ENCODE measurements around the gene KANTR.
A peak's percentile ranks its signal among the peaks of the same experiment; 100 is the strongest.

The KANTR gene

DNA sequence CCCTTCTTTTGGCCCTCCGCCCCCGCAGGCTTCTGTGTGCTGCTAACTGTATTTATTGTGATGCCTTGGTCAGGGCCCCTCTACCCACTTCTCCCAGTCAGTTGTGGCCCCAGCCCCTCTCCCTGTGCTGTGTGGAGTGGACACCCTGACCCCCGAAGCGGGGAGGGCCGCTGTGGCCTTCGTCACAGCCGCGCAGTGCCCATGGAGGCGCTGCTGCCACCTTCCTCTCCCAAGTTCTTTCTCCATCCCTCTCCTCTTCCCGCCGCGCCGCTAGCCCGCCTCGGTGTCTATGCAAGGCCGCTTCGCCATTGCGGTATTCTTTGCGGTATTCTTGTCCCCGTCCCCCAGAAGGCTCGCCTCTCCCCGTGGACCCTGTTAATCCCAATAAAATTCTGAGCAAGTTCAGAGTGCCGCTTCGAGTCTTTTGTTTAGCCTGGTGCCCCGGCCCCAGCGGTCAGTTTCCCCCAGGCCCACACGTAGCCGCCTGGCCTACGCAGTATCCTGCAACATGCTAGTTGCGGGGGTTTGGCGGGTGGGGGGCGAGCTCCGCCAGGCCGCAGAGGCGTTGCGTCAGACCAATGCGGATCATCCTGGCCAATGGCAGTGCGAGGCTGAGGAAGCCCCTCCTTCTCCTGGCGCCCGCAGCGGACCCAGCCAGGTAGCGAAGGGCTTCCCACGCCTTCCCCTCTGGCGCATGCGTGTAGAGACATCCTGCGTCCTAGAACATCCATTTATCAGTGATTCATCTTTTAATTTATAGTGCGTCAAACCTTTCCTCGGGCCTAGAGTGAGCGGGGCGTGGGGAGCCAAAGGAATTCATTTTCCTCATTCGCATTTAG lies 5.6 kb upstream of the KANTR start:
- TF ChIP-seq POLR2A (IDR thresholded peaks at IDR 0.05; ENCODE audit: low read depth, low read length) (no peak; the same call in none of the 2 replicates), TAF1 (IDR thresholded peaks at IDR 0.05; ENCODE audit: low read depth, low read length) (no peak), PAX5 (IDR thresholded peaks at IDR 0.05; ENCODE audit: insufficient read depth, low read length, severe bottlenecking) (no peak), SPI1 (IDR thresholded peaks at IDR 0.05; ENCODE audit: low read depth, low read length) (no peak), POU2F2 (IDR thresholded peaks at IDR 0.05; ENCODE audit: low read depth, low read length) (no peak), POLR2AphosphoS5 (IDR thresholded peaks at IDR 0.05; ENCODE audit: low read depth, low read length) (no peak)
- FAIRE-seq, result peak; percentile 84
- no peak for DNase-seq (ENCODE audit: insufficient read length, low spot score)

DNA sequence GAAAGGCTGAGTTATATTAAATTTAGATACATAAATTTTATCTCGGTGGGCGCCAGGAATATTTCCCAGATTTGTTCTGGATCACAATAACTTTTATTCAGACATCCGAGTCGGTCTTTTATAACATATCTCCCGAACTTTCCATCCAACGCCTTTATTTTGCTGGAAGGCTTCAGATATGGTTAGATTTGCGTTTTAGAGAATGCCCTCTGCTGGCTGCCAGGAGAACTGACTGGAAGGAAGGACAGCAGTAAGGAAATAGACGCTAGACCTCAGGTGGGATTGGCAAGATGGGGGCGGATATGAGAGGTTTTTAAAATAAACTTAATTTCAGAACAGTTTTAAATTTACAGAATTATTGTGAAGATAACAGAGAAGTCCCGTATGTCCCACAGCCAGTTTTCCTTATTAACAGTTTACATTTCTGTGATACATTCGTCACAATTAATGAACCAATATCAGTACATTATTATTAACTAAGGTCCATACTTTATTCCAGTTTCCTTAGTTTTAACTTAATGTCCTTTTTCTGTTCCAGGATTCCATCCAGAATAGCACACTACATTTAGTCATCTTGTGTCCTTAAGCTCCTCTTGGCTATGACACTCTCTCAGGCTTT lies 4.6 kb upstream of the KANTR start:
- no peak for TF ChIP-seq TAF1 (IDR thresholded peaks at IDR 0.05; ENCODE audit: low read depth, low read length)
- TF ChIP-seq PAX5 (IDR thresholded peaks at IDR 0.05; ENCODE audit: insufficient read depth, low read length, severe bottlenecking), result no peak
- no peak for TF ChIP-seq POLR2AphosphoS5 (IDR thresholded peaks at IDR 0.05; ENCODE audit: low read depth, low read length)
- TF ChIP-seq POLR2A (IDR thresholded peaks at IDR 0.05; ENCODE audit: low read depth, low read length), result no peak
- no peak for TF ChIP-seq POU2F2 (IDR thresholded peaks at IDR 0.05; ENCODE audit: low read depth, low read length)
- no peak for TF ChIP-seq SPI1 (IDR thresholded peaks at IDR 0.05; ENCODE audit: low read depth, low read length)
- peak; percentile 87 for FAIRE-seq
- DNase-seq (ENCODE audit: insufficient read length, low spot score), result no peak

DNA sequence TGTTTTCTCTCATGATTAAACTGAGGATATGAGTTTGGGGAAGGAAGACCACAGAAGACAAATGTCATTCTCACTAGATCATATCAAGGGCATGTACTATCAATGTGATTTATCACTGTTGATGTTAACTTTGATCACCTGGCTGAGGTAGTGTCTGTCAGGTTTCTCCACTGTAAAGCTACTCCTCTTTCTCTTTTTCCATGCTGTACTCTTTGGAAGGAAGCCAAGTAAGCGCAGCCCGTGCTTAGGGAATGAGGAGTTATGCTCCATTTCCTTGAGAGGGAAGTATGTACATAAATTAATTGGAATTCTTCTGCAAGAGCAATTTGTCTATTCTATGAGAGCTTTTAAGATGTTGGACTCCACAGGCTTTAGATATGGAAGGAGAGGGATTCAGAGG lies 4.0 kb upstream of the KANTR start:
- FAIRE-seq, result peak; percentile 73
- DNase-seq (ENCODE audit: insufficient read length, low spot score), result no peak
- TF ChIP-seq SPI1 (IDR thresholded peaks at IDR 0.05; ENCODE audit: low read depth, low read length) (no peak), TAF1 (IDR thresholded peaks at IDR 0.05; ENCODE audit: low read depth, low read length) (no peak), POU2F2 (IDR thresholded peaks at IDR 0.05; ENCODE audit: low read depth, low read length) (no peak), PAX5 (IDR thresholded peaks at IDR 0.05; ENCODE audit: insufficient read depth, low read length, severe bottlenecking) (no peak), POLR2AphosphoS5 (IDR thresholded peaks at IDR 0.05; ENCODE audit: low read depth, low read length) (no peak), POLR2A (IDR thresholded peaks at IDR 0.05; ENCODE audit: low read depth, low read length) (no peak)

DNA sequence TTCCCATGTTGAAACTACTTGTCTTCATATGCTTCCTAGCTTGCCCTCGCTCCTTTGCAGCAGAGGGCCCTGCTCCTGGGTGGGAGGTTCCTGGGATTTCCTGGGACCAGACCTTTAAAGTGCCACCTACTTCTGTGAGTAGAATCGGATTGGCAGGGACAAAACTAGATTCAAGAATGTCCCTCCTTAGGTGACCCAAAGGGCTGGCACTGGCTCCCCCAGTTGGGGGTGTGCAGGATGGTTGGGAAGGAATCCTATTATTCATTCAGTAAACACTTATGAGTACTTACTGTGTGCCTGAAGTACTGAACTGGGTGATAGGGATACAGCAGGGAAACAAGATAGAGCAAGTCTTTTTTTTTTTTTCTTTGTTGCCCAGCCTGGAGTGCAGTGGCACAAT lies 2.6 kb upstream of the KANTR start:
- FAIRE-seq, result no peak
- TF ChIP-seq POLR2A (IDR thresholded peaks at IDR 0.05; ENCODE audit: low read depth, low read length) (no peak), PAX5 (IDR thresholded peaks at IDR 0.05; ENCODE audit: insufficient read depth, low read length, severe bottlenecking) (no peak), SPI1 (IDR thresholded peaks at IDR 0.05; ENCODE audit: low read depth, low read length) (no peak), TAF1 (IDR thresholded peaks at IDR 0.05; ENCODE audit: low read depth, low read length) (no peak), POU2F2 (IDR thresholded peaks at IDR 0.05; ENCODE audit: low read depth, low read length) (no peak), POLR2AphosphoS5 (IDR thresholded peaks at IDR 0.05; ENCODE audit: low read depth, low read length) (no peak)
- no peak for DNase-seq (ENCODE audit: insufficient read length, low spot score)

DNA sequence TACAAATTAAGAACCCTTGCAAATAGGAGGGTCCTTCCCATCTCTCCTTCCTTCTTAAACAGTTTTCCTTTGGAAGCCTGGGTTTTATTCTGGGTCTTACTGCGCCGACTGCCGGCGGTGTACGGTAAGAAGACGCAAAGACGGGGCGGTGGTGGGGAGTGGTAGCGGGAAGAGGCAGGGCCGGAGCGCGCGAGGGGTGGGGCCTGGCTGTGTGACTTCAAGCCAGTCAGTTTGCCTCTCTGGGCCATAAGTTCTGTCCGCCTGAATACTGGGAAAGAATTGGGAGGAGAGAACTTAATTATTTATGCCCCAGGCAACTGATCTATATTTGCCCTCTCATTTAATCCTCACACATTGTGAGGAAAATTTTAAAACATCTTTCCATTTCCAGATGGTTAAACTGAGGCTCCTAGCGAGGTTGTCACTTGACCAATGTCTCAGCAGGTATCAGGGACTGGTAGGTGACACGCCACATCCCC lies 726 bp upstream of the KANTR start:
- FAIRE-seq, result peak; percentile 98

DNA sequence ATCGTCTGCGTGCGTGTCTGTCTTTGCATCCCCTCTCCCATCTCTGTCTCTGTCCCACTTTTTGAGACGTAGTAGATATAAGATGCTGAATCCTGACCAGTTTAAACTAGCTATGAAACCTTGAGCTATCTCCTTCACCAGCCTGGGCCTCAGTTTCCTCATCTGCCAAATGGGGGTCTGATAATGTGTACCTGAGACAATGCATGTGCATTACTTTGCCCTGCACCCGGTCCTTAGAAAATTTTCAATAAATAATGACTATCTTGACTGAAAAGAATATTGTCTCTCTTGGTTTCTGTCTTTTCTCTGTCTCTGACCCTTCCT lies 602 bp downstream of the KANTR start:
- DNase-seq (ENCODE audit: insufficient read length, low spot score), result no peak
- TF ChIP-seq POU2F2 (IDR thresholded peaks at IDR 0.05; ENCODE audit: low read depth, low read length), result no peak
- TF ChIP-seq SPI1 (IDR thresholded peaks at IDR 0.05; ENCODE audit: low read depth, low read length), result no peak
- no peak for TF ChIP-seq POLR2A (IDR thresholded peaks at IDR 0.05; ENCODE audit: low read depth, low read length)
- TF ChIP-seq PAX5 (IDR thresholded peaks at IDR 0.05; ENCODE audit: insufficient read depth, low read length, severe bottlenecking), result no peak
- no peak for TF ChIP-seq POLR2AphosphoS5 (IDR thresholded peaks at IDR 0.05; ENCODE audit: low read depth, low read length)
- TF ChIP-seq TAF1 (IDR thresholded peaks at IDR 0.05; ENCODE audit: low read depth, low read length), result no peak
- no peak for FAIRE-seq

More for the DNA sequence above, 726 bp upstream of the KANTR start:
- TF ChIP-seq POLR2A (IDR thresholded peaks at IDR 0.05; ENCODE audit: low read depth, low read length) (no peak), POLR2AphosphoS5 (IDR thresholded peaks at IDR 0.05; ENCODE audit: low read depth, low read length) (no peak), SPI1 (IDR thresholded peaks at IDR 0.05; ENCODE audit: low read depth, low read length) (no peak), POU2F2 (IDR thresholded peaks at IDR 0.05; ENCODE audit: low read depth, low read length) (no peak), PAX5 (IDR thresholded peaks at IDR 0.05; ENCODE audit: insufficient read depth, low read length, severe bottlenecking) (no peak), TAF1 (IDR thresholded peaks at IDR 0.05; ENCODE audit: low read depth, low read length) (no peak)
- peak; percentile 43 for DNase-seq (ENCODE audit: insufficient read length, low spot score)

DNA sequence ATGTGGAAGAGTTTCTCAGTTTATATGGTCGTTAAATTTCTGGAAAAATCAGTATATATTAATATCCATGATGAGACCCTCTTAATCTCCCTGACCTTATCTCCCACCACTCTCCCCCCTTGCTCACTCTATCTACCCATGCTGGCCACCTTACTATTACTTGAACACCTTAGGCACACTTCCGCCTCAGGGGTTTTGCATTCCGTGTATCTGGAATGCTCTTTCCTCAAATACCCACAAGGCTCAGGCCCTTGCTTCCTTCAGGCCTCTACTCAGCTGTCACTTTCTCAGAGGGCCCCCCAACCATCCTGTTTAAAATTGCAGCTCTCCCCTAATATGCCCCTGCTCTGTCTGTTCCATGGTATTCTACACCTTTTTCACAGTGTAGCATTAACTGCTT lies 1.9 kb downstream of the KANTR start:
- DNase-seq (ENCODE audit: insufficient read length, low spot score), result no peak
- TF ChIP-seq SPI1 (IDR thresholded peaks at IDR 0.05; ENCODE audit: low read depth, low read length), result no peak
- TF ChIP-seq POU2F2 (IDR thresholded peaks at IDR 0.05; ENCODE audit: low read depth, low read length), result no peak
- no peak for TF ChIP-seq PAX5 (IDR thresholded peaks at IDR 0.05; ENCODE audit: insufficient read depth, low read length, severe bottlenecking)
- TF ChIP-seq POLR2A (IDR thresholded peaks at IDR 0.05; ENCODE audit: low read depth, low read length), result no peak
- no peak for TF ChIP-seq POLR2AphosphoS5 (IDR thresholded peaks at IDR 0.05; ENCODE audit: low read depth, low read length)
- no peak for TF ChIP-seq TAF1 (IDR thresholded peaks at IDR 0.05; ENCODE audit: low read depth, low read length)

DNA sequence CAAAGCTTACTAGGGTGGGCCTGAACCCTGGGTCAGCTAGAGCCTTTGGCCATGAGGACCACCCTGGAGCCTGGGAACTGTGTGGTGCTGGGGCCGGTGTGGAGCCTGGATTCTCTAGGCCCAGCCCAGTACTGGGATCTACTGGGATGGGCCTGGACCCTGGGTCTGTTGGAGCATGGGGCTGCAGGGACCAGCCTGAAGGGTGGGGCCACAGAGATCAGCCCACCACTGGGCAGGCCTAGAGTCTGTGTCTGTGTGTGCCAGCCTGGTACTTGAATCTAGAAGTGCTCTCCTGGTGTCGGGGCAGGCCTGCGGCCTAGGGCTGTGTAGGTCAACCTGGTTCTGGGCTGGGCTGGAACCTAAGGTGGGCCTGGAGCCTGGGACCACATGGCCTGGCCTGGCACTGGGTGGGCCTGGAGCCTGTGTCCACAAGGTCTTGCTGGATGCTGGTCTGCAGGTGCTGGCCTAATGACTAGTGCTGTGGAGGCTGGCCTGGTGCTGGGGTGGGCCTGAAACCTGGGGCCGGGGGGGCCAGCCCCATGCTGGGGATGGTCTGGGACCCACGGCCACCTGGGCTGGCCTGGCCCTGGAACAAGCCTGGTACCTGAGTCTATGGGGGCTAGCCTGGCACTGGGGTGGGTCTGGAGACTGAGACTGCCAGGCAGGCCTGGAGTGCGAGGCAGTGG lies 21.1 kb downstream of the KANTR start:
- peak; percentile 40 for FAIRE-seq
- TF ChIP-seq TAF1 (IDR thresholded peaks at IDR 0.05; ENCODE audit: low read depth, low read length) (no peak), POU2F2 (IDR thresholded peaks at IDR 0.05; ENCODE audit: low read depth, low read length) (no peak), POLR2AphosphoS5 (IDR thresholded peaks at IDR 0.05; ENCODE audit: low read depth, low read length) (no peak), SPI1 (IDR thresholded peaks at IDR 0.05; ENCODE audit: low read depth, low read length) (no peak), PAX5 (IDR thresholded peaks at IDR 0.05; ENCODE audit: insufficient read depth, low read length, severe bottlenecking) (no peak), POLR2A (IDR thresholded peaks at IDR 0.05; ENCODE audit: low read depth, low read length) (no peak)
- no peak for DNase-seq (ENCODE audit: insufficient read length, low spot score)

More for the DNA sequence above, 1.9 kb downstream of the KANTR start:
- no peak for FAIRE-seq

DNA sequence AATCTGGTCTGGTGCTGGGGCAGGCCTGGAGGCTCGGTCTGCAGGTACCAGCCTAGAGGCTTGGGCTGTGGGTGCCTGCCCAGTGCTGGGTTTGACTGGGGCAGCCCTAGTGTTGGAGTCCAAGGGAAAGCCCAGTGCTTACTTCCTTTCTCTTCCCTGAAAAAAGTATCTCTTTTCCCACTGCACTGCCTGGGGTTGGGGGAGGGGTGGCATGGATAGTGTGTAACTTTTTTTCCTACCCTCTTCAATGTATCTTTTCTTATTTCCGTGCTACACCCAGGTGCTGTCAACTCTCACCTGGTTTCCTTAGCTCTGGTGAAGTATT lies 21.6 kb downstream of the KANTR start:
- FAIRE-seq, result no peak

More for the DNA sequence above, 21.6 kb downstream of the KANTR start:
- no peak for TF ChIP-seq POU2F2 (IDR thresholded peaks at IDR 0.05; ENCODE audit: low read depth, low read length)
- TF ChIP-seq TAF1 (IDR thresholded peaks at IDR 0.05; ENCODE audit: low read depth, low read length), result no peak
- no peak for TF ChIP-seq POLR2AphosphoS5 (IDR thresholded peaks at IDR 0.05; ENCODE audit: low read depth, low read length)
- TF ChIP-seq SPI1 (IDR thresholded peaks at IDR 0.05; ENCODE audit: low read depth, low read length), result no peak
- TF ChIP-seq PAX5 (IDR thresholded peaks at IDR 0.05; ENCODE audit: insufficient read depth, low read length, severe bottlenecking), result no peak
- TF ChIP-seq POLR2A (IDR thresholded peaks at IDR 0.05; ENCODE audit: low read depth, low read length), result no peak
- no peak for DNase-seq (ENCODE audit: insufficient read length, low spot score)
